Sciatic nerve (tissue), 2 donors: Measurements from ENCODE around the gene DENND4A. TPM values are rescaled to one million over a fixed set of nuclear protein-coding genes. Genes with fewer than 3 reads are reported as not detected.
"Not testable (repeated sequence)": the region's sequence is repeated elsewhere in the genome, so short reads cannot be mapped to it uniquely, and the experiment has no call there.

Source experiments
- ATAC-seq: fragments of 200-7000 bp; cut with Tn5 transposase; one replicate; pipeline ENCODE4 v1.9.1; 2020; ENCODE audit warnings: mild to moderate bottlenecking, moderate library complexity
- DNase-seq: peaks from one replicate; pipeline ENCODE4 v3.0.0-alpha.2; 2020; ENCODE audit warnings: low spot score
- intact Hi-C: fragments of 100-400 bp; cut with DNase I; formaldehyde crosslinking; loops from one replicate; pipeline ENCODE4 v1.14.2; 2022
- total RNA-seq: library from RNA; stranded (reverse); fragmentation: NEBNext Ultra II Directional; extraction: Animal tissue kit (Norgen Biotek cat#: 25700); gene quantifications from one replicate; pipeline ENCODE4 v1.2.1, GENCODE V29; 2021
- donor health status: DM: no; HTN: no; CAD: no.
- donor health status: DM: no; HTN: no; CAD: no.

The DENND4A gene
- total RNA-seq, 1 donor from 2014 or later = 46.5 TPM

- intact Hi-C loops = no loop called here
- ATAC-seq (no peak), DNase-seq (no peak)
Observed at GRCh38 chr15:65822316-65822715, 30.2 kb upstream of the DENND4A start.

GRCh38 chr15:65821070-65821469, 29.0 kb upstream of the DENND4A start:
- intact Hi-C loops = no loop called here
- ATAC-seq = no peak

DNA sequence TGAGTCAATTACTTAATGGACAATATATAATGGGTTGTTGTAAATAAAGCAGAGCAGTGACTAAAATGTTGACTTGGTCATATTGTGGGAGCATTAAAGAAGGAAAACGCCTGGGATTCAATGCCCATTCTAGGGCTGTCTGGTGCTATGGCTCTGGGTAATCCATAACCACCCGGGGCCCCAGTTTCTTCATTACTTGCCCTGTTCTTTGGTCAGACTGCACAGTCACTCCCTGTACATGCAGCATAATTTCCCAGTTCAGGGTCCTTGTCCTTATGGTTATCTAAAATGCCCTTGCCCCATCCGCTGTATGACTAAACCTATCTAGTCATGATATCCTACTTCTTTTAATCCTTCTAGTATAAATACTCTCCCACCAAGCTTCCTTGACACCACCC, 27.5 kb upstream of the DENND4A start:
- intact Hi-C loops = no loop called here

More at GRCh38 chr15:65821070-65821469, 29.0 kb upstream of the DENND4A start:
- no peak for DNase-seq

DNA sequence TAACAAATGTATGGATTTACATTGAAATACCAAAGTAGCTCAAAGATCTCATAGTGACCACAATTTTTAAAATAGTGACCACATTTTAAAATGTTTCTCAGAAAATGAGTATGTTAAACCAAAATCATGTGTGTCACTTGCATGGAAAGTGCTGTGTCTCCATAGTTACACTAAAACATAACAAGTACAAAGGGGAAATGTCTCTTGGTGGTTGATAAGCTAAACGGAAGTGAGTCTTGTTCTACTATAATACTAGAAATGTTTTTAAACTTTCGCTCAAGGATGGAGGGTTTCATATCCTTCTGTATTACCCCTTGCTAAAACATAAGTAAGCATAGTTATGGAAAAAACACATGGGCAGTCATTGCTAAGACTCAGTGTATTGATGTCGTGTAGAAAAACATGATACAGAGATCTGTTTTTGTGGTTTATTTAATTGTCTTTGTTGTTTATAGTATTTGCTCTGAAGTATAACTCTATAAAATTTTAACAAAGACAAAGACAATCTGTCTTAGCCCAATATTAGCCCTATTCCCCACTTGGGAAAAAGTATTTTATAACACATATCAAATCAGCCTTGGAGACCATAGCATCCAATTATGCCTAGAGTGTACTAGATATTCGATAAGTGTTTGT, 27.0 kb upstream of the DENND4A start:
- intact Hi-C loops = no loop called here
- ATAC-seq = peak; percentile 68
- no peak for DNase-seq

More for the DNA sequence above, 27.5 kb upstream of the DENND4A start:
- ATAC-seq = no peak
- no peak for DNase-seq

DNA sequence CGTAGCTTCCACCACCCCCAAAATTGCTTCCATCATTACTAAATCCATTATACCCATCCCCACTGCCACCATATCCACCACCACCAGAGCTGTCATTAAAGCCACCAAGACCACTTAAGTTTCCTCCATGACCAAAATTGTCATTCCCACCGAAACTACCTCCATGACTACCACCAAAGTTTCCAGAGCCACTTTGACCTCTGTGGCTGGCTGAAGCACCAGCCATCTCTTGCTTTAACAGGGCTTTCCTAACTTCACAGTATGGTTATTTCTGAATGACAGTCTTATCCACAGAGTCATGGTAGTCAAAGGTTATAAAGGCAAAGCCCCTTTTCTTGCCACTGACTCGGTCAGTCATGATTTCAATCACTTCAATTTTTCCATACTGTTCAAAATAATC, 24.3 kb upstream of the DENND4A start:
- ATAC-seq = no peak
- no peak for DNase-seq
- intact Hi-C loops = no loop called here

GRCh38 chr15:65816008-65816407, 23.9 kb upstream of the DENND4A start:
- DNase-seq, ATAC-seq, intact Hi-C loops: not testable (repeated sequence)

DNA sequence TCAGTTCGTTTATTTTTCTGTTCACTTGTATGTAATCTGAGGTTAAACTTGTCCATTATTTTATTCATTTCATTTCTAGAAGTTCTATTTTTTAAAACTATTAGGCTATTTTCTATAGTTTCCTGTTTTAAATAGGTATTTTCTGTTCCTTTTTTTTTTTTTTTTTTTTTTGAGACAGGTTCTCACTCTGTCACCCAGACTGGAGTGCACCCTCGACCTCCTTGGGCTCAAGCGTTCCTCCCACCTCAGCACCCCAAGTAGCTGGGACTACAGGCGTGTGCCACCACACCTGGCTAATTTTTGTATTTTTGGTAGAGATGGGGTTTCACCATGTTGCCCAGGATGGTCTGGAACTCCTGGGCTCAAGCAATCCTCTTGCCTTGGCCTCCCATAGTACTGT, 22.2 kb upstream of the DENND4A start:
- DNase-seq, intact Hi-C loops, ATAC-seq: not testable (repeated sequence)

DNA sequence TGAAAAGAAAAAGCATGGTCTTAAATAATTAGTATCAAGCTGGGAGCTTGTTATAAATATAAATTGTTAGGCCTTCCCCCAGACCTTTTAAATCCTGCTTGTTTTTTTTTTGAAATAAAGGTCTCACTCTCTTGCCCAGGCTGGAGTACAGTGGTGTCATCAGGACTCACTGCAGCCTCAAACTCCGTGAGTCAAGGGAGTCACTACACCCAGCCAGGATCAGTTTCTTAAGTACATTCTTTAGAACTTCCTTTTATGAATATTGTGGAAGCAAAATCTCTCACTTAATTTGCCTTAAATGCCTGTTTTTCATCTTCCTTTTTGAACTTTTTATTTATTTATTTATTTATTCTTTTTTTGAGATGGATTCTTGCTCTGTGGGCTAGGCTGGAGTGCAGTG, 20.8 kb upstream of the DENND4A start:
- intact Hi-C loops = no loop called here
- DNase-seq = no peak
- no peak for ATAC-seq

GRCh38 chr15:65812467-65812866, 20.4 kb upstream of the DENND4A start:
- intact Hi-C loops = no loop called here
- ATAC-seq = no peak

GRCh38 chr15:65811835-65812234, 19.7 kb upstream of the DENND4A start:
- DNase-seq (no peak), ATAC-seq (no peak)
- intact Hi-C loops = no loop called here

More at GRCh38 chr15:65812467-65812866, 20.4 kb upstream of the DENND4A start:
- no peak for DNase-seq

- ATAC-seq, intact Hi-C loops, DNase-seq: not testable (repeated sequence)
Observed at GRCh38 chr15:65811011-65811733, 19.1 kb upstream of the DENND4A start.

DNA sequence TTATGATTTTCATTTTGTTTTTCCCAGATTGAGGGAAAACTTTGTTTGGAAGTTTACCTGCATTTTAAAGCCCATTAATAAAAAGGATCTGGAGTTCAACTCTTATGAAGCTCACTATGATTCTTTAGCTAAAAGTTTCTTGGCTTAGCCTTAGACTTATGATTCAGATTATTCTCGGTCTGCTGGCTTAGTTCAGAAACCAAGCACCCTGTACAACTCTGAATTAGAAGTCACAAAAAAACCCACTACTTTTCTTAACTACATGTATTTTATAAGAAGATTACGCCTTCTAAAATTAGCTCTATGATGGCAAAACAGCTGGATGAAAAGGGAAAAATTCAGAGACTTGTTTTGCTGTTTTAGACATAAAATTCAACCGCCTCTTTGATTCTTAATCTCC, 14.3 kb upstream of the DENND4A start:
- ATAC-seq = no peak
- intact Hi-C loops = no loop called here
- no peak for DNase-seq

- ATAC-seq (no peak), DNase-seq (no peak)
- intact Hi-C loops = no loop called here
Observed at GRCh38 chr15:65805019-65805745, 13.1 kb upstream of the DENND4A start.

GRCh38 chr15:65804252-65804931, 12.3 kb upstream of the DENND4A start:
- peak; percentile 57 for ATAC-seq
- intact Hi-C loops = no loop called here

GRCh38 chr15:65801229-65801805, 9.2 kb upstream of the DENND4A start:
- ATAC-seq = no peak

More at GRCh38 chr15:65804252-65804931, 12.3 kb upstream of the DENND4A start:
- DNase-seq = no peak

GRCh38 chr15:65796610-65797078, 4.6 kb upstream of the DENND4A start:
- DNase-seq (no peak), ATAC-seq (no peak)
- intact Hi-C loops = no loop called here

More at GRCh38 chr15:65801229-65801805, 9.2 kb upstream of the DENND4A start:
- intact Hi-C loops = loop anchor here (2.0 kb wide), 1 partner anchor 37 kb away; no protein-coding TSS in a partner anchor
- DNase-seq = no peak

DNA sequence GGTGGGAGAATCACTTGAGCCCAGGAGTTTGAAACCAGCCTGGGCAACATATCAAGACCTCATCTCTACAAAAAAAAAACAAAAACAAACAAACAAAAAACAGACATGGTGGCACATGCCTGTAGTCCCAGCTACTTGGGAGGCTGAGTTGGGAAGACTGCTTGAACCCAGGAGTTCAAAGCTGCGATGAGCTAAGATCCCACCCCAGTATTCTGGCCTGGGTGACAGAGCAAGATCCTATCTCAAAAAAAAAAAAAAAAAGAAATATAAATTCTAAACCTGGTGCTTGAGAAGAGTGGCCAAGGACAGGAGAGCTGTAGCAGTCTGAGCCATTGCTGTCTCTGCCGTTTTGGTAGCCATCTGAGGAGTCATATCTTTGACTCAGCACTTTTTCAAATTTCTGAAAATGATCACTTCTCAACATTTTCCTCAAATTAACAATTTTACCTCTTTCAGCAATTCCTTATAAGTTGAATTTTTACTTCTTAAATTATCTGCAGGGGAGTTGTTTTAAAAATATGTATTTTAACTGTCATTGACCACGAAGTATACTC, 3.6 kb upstream of the DENND4A start:
- no peak for ATAC-seq
- intact Hi-C loops = no loop called here
- DNase-seq = no peak

DNA sequence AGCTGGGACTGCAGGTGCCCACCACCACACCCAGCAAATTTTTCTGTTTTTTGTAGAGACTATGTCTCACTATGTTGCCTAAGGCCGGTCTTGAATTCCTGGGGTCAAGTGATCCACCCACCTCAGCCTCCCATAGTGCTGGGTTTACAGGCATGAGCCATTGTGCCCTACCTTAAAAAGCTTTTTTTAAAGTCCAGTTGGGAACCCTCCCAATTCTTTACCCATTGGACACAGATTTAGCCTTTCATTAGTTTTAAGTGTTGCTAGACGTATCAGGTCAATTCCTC, 1.7 kb upstream of the DENND4A start:
- DNase-seq (no peak), ATAC-seq (no peak)
- intact Hi-C loops = no loop called here
